Memory B cell (primary cell): ENCODE results near the gene HES5.

Experiments used
- ATAC-seq: fragments of 150-1000 bp; cut with Tn5 transposase; 2 replicates; pipeline ENCODE4 v1.10.0; 2021; ENCODE audit warnings: low read depth, mild to moderate bottlenecking, moderate library complexity
- DNase-seq, 2 donors: peaks; one replicate each; pipeline ENCODE4 v3.0.0; 2022; ENCODE audit warnings: low spot score in 2 of 2
- H3K27ac Mint-ChIP-seq: one replicate; pipeline ENCODE4 v1.8.0; 2022; ENCODE audit warnings: mild to moderate bottlenecking, moderate library complexity, mixed read lengths
- H3K27me3 Mint-ChIP-seq: one replicate; pipeline ENCODE4 v1.8.0; 2022; ENCODE audit warnings: mixed read lengths
- H3K36me3 Mint-ChIP-seq: one replicate; pipeline ENCODE4 v1.8.0; 2022; ENCODE audit warnings: mild to moderate bottlenecking, mixed read lengths
- H3K4me1 Mint-ChIP-seq: one replicate; pipeline ENCODE4 v1.8.0; 2022; ENCODE audit warnings: mixed read lengths
- H3K4me3 Mint-ChIP-seq: one replicate; pipeline ENCODE4 v1.8.0; 2022; ENCODE audit warnings: mild to moderate bottlenecking, moderate library complexity, mixed read lengths
- H3K9me3 Mint-ChIP-seq: one replicate; pipeline ENCODE4 v1.8.0; 2022; ENCODE audit warnings: mixed read lengths

Gene HES5

DNA sequence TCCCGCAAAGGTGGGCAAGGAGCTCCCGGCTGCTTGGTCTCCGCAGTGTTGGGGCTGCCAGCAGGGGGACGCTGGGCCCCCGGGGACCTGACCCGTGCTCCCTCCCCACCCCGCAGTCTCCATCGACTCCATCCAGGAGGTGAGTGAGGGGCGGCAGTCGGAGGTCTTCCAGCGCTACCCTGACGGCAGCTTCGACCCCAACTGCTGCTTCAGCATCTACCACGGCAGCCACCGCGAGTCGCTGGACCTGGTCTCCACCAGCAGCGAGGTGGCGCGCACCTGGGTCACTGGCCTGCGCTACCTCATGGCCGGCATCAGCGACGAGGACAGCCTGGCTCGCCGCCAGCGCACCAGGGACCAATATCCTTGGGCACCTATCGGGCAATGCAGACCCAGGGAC is 50.4 kb downstream of the HES5 start:
- DNase-seq (no peak), ATAC-seq (no peak)
- no peaks in the 10 kb centered on the region for H3K9me3 Mint-ChIP-seq
- H3K4me3 Mint-ChIP-seq = no peak overlapping the region
- peaks cover 5% of the 10 kb centered on the region for H3K4me1 Mint-ChIP-seq
- no peaks in the 10 kb centered on the region for H3K36me3 Mint-ChIP-seq
- no peak overlapping the region for H3K27ac Mint-ChIP-seq
- H3K27me3 Mint-ChIP-seq = no peaks in the 10 kb centered on the region

DNA sequence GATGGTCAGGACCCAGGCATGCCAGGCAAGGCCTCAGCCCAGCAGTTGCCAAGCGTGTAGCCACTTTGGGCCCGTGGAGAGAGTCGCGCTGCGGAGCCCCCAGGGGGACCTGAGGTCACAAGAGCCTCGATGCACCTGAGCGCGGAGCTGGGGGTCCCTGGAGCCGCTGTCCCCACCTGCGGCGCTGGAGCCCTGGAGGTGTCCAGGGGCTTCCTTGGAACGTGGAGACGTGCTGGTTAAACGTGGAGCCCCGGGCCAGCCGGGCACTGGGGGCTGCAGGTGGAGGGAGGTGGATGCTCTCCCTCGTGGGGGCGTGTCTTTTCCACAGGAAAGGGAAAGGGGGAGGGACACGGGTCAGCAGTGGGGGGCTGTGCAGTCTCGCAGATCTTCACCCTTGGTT is 50.9 kb downstream of the HES5 start:
- Mint-ChIP-seq H3K4me1 (peaks cover 4% of the 10 kb centered on the region), H3K4me3 (no peak overlapping the region), H3K27me3 (no peaks in the 10 kb centered on the region), H3K27ac (no peak overlapping the region), H3K36me3 (no peaks in the 10 kb centered on the region), H3K9me3 (no peaks in the 10 kb centered on the region)
- DNase-seq = no peak
- ATAC-seq = no peak
